ENCODE data around the gene GTPBP2. TPM values are rescaled to one million over a fixed set of nuclear protein-coding genes. Genes with fewer than 3 reads are reported as not detected.

Gene GTPBP2
- total and polyA plus RNA-seq, 11 donors: 16.6 to 37.1 (median 26.1) TPM

DNA sequence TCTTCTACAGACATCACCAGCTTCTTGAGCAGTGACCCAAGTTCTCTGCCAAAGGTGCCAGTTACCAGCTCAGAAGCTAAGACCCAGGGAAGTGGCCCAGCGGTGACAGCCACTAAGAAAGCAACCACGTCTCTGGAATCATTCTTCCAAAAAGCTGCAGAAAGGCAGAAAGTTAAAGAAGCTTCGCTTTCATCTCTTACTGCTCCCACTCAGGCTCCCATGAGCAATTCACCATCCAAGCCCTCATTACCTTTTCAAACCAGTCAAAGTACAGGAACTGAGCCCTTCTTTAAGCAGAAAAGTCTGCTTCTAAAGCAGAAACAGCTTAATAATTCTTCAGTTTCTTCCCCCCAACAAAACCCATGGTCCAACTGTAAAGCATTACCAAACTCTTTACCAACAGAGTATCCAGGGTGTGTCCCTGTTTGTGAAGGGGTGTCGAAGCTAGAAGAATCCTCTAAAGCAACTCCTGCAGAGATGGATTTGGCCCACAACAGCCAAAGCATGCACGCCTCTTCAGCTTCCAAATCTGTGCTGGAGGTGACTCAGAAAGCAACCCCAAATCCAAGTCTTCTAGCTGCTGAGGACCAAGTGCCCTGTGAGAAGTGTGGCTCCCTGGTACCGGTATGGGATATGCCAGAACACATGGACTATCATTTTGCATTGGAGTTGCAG lies 15.2 kb downstream of the GTPBP2 start:
- ATAC-seq: no peak
- Histone ChIP-seq H3K4me3 (no peak overlapping the region), H3K27me3 (no peaks in the 10 kb centered on the region), H3K27ac (no peak overlapping the region), H3K4me1 (peaks cover 0 to 4% (median 0%) of the 10 kb centered on the region in 12 donors), H3K36me3 (peaks cover 0 to 84% (median 61%) of the 10 kb centered on the region in 9 donors), H3K9me3 (no peaks in the 10 kb centered on the region)
- DNase-seq: no peak
- WGBS, 4 donors: 95 to 98% (median 96%) methylated on average over 6 of the region's 6 CpGs
- intact Hi-C loops (cut with DNase I): no loop called here
- TF ChIP-seq, protein P1, sequence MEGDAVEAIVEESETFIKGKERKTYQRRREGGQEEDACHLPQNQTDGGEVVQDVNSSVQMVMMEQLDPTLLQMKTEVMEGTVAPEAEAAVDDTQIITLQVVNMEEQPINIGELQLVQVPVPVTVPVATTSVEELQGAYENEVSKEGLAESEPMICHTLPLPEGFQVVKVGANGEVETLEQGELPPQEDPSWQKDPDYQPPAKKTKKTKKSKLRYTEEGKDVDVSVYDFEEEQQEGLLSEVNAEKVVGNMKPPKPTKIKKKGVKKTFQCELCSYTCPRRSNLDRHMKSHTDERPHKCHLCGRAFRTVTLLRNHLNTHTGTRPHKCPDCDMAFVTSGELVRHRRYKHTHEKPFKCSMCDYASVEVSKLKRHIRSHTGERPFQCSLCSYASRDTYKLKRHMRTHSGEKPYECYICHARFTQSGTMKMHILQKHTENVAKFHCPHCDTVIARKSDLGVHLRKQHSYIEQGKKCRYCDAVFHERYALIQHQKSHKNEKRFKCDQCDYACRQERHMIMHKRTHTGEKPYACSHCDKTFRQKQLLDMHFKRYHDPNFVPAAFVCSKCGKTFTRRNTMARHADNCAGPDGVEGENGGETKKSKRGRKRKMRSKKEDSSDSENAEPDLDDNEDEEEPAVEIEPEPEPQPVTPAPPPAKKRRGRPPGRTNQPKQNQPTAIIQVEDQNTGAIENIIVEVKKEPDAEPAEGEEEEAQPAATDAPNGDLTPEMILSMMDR (IDR thresholded peaks at IDR 0.05): no peak
- no peak for TF ChIP-seq POLR2A (IDR thresholded peaks at IDR 0.05)

GRCh38 chr6:43610431-43610830 lies 18.6 kb downstream of the GTPBP2 start:
- H3K27ac ChIP-seq: no peak overlapping the region
- no peak for DNase-seq
- H3K36me3 ChIP-seq: peaks cover 0 to 91% (median 68%) of the 10 kb centered on the region in 9 donors
- no peaks in the 10 kb centered on the region for H3K27me3 ChIP-seq
- TF ChIP-seq, protein P1 (IDR thresholded peaks at IDR 0.05): no peak
- no peak for TF ChIP-seq POLR2A (IDR thresholded peaks at IDR 0.05)
- intact Hi-C loops (cut with DNase I): no loop called here
- ATAC-seq: no peak
- WGBS, 4 donors: 92 to 97% (median 96%) methylated on average over 5 of the region's 5 CpGs
- no peak overlapping the region for H3K4me3 ChIP-seq
- H3K9me3 ChIP-seq: no peaks in the 10 kb centered on the region
- peaks cover 0 to 13% (median 0%) of the 10 kb centered on the region in 12 donors for H3K4me1 ChIP-seq

DNA sequence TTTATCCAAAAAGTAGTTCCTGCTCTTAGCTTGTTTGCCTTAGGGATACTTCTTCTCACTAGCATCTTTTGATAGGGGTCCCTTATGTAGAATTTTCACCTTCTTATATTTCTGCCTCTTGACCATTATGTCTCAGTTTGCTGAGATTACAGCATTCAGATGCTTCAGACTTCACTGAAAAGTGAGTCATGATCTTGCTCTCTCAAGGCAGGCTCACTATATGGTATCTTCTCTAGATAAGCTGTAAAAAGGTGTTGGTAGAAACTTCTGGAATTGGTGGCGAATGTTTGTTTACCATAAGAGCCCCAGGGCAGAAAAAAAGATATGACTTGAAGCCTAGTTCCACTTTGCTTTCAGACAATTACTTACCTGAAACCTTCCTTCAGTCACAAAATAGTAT lies 19.7 kb downstream of the GTPBP2 start:
- DNase-seq: no peak
- intact Hi-C loops (cut with DNase I): loop anchor here in 8 of 10 donors (2.0 to 10.0 kb wide), 8 partner anchors 57 to 473 kb away; partner anchors contain the start of gene VEGFA (in 1 of the 8)
- Histone ChIP-seq H3K4me1 (peaks cover 0 to 13% (median 0%) of the 10 kb centered on the region in 12 donors), H3K4me3 (no peak overlapping the region), H3K27ac (no peak overlapping the region), H3K9me3 (no peaks in the 10 kb centered on the region), H3K27me3 (no peaks in the 10 kb centered on the region), H3K36me3 (peaks cover 0 to 93% (median 69%) of the 10 kb centered on the region in 9 donors)
- 89 to 100% (median 92%) methylated on average over 1 of the region's 1 CpG for WGBS, 4 donors
- TF ChIP-seq, protein P1 (IDR thresholded peaks at IDR 0.05): no peak
- no peak for TF ChIP-seq POLR2A (IDR thresholded peaks at IDR 0.05)
- no peak for ATAC-seq

DNA sequence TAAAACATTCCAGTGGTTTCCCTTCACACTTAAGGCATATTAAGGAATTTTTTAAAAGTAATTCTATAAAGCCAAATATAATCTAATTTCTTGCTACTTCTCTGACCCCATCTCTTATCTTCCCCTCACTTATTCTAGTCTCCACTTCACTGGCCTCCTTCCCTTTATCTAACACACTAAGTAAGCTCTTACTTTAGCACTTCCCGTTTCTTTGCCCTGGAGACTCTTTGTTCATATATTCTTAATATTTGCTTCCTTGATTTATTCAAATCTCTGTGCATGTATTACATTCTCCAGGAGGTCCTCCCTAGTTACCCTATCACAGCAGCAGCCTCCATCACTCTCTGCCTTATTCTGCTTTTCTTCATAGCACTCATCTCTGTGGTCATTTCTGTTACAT lies 20.3 kb downstream of the GTPBP2 start:
- DNase-seq (no peak), ATAC-seq (no peak)
- peaks cover 0 to 13% (median 0%) of the 10 kb centered on the region in 12 donors for H3K4me1 ChIP-seq
- no peak overlapping the region for H3K27ac ChIP-seq
- H3K27me3 ChIP-seq: no peaks in the 10 kb centered on the region
- peaks cover 0 to 93% (median 69%) of the 10 kb centered on the region in 9 donors for H3K36me3 ChIP-seq
- no peaks in the 10 kb centered on the region for H3K9me3 ChIP-seq
- TF ChIP-seq, protein P1 (IDR thresholded peaks at IDR 0.05): no peak
- no peak for TF ChIP-seq POLR2A (IDR thresholded peaks at IDR 0.05)
- intact Hi-C loops (cut with DNase I): loop anchor here in 9 of 10 donors (1.0 to 10.0 kb wide), 9 partner anchors 58 to 473 kb away; partner anchors contain the start of gene VEGFA (in 1 of the 9)
- WGBS, 4 donors: 52 to 71% (median 65%) methylated on average over 1 of the region's 1 CpG
- no peak overlapping the region for H3K4me3 ChIP-seq
